Hepatocyte (in vitro differentiated cells): ENCODE results near the gene DENND4A.

ENCODE experiments used
- EZH2 ChIP-seq: fragments of 200-600 bp; sonication (generic); IDR thresholded peaks from 2 replicates; pipeline ENCODE4 v1.6.1; 2016; ENCODE audit warnings: antibody characterized with exemption, mild to moderate bottlenecking, borderline replicate concordance
- TF ChIP-seq, protein P1 (sequence below): fragments of 200-600 bp; sonication (generic); IDR thresholded peaks from 2 replicates; pipeline ENCODE4 v1.5.1; 2016; ENCODE audit warnings: antibody characterized with exemption, mild to moderate bottlenecking; ENCODE audit not compliant: poor library complexity

GRCh38 chr15:65822316-65822715 is 30.2 kb upstream of the DENND4A start:
- TF ChIP-seq, protein P1, sequence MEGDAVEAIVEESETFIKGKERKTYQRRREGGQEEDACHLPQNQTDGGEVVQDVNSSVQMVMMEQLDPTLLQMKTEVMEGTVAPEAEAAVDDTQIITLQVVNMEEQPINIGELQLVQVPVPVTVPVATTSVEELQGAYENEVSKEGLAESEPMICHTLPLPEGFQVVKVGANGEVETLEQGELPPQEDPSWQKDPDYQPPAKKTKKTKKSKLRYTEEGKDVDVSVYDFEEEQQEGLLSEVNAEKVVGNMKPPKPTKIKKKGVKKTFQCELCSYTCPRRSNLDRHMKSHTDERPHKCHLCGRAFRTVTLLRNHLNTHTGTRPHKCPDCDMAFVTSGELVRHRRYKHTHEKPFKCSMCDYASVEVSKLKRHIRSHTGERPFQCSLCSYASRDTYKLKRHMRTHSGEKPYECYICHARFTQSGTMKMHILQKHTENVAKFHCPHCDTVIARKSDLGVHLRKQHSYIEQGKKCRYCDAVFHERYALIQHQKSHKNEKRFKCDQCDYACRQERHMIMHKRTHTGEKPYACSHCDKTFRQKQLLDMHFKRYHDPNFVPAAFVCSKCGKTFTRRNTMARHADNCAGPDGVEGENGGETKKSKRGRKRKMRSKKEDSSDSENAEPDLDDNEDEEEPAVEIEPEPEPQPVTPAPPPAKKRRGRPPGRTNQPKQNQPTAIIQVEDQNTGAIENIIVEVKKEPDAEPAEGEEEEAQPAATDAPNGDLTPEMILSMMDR: no peak
- no peak for TF ChIP-seq EZH2
